Astrocyte (in vitro differentiated cells and primary cell): ENCODE results near the gene TADA2A.

Experiments
- EZH2 ChIP-seq: IDR thresholded peaks from 2 replicates; pipeline ENCODE4 v1.6.1; 2012; ENCODE audit warnings: mild to moderate bottlenecking, low read length, inconsistent platforms; ENCODE audit not compliant: insufficient read depth
- TF ChIP-seq, protein P1 (sequence below): IDR thresholded peaks from 2 replicates; pipeline ENCODE4 v1.5.1; 2011; ENCODE audit warnings: low read depth, mild to moderate bottlenecking, inconsistent platforms, low read length, moderate library complexity; ENCODE audit not compliant: insufficient read depth

DNA sequence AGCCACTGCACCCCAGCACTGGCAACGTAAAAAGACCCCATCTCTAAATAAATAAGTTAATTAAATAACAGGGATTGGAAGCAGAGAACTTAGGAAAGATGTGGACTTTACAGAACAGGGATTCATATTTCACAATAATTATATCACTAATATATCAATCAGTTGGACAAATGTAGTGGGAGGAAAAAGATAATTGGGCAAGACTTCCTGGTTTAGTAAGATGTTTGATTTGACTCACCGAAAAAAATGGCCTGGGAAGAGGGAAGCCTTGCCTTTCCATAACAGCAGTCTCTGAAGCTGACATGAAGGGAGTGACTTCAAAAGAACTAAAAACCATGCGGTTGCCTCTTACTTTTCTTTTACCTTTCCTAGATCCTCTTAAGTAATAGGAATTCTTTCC, 46.1 kb upstream of the TADA2A start:
- TF ChIP-seq, protein P1, sequence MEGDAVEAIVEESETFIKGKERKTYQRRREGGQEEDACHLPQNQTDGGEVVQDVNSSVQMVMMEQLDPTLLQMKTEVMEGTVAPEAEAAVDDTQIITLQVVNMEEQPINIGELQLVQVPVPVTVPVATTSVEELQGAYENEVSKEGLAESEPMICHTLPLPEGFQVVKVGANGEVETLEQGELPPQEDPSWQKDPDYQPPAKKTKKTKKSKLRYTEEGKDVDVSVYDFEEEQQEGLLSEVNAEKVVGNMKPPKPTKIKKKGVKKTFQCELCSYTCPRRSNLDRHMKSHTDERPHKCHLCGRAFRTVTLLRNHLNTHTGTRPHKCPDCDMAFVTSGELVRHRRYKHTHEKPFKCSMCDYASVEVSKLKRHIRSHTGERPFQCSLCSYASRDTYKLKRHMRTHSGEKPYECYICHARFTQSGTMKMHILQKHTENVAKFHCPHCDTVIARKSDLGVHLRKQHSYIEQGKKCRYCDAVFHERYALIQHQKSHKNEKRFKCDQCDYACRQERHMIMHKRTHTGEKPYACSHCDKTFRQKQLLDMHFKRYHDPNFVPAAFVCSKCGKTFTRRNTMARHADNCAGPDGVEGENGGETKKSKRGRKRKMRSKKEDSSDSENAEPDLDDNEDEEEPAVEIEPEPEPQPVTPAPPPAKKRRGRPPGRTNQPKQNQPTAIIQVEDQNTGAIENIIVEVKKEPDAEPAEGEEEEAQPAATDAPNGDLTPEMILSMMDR: no peak
- no peak for TF ChIP-seq EZH2
